HUDEP-2 (cell line): Measurements from ENCODE around the gene SLC25A21.
"Not testable (repeated sequence)": the region's sequence is repeated elsewhere in the genome, so short reads cannot be mapped to it uniquely, and the experiment has no call there.

Experiments
- DNase-seq, 76 experiments: peaks; one replicate each; lab custom pipeline; 2025; ENCODE audit not compliant: unreplicated experiment in 76 of 76; lab: John Stamatoyannopoulos, UW

The SLC25A21 gene

GRCh38 chr14:37172024-37172869, at the start of gene SLC25A21:
SLC25A21 (minus strand) TSS chr14:37172606.
- DNase-seq: peak; percentile 63 to 97 (median 92)

- no peak for DNase-seq
These were observed 48.7 kb upstream of the SLC25A21 start for GRCh38 chr14:37221073-37221472.

GRCh38 chr14:37215345-37215744, 42.9 kb upstream of the SLC25A21 start:
- no peak for DNase-seq

- no peak for DNase-seq
These were observed 40.6 kb upstream of the SLC25A21 start for GRCh38 chr14:37213016-37213415.

- no peak for DNase-seq
These were observed 38.0 kb upstream of the SLC25A21 start for GRCh38 chr14:37210448-37210847.

GRCh38 chr14:37209617-37210016, 37.2 kb upstream of the SLC25A21 start:
- DNase-seq: not testable (repeated sequence)

GRCh38 chr14:37205623-37206605, 33.5 kb upstream of the SLC25A21 start:
- DNase-seq: not testable (repeated sequence)

GRCh38 chr14:37203423-37203822, 31.0 kb upstream of the SLC25A21 start:
- DNase-seq: no peak

- DNase-seq: no peak
These were observed 30.4 kb upstream of the SLC25A21 start for GRCh38 chr14:37202812-37203211.

GRCh38 chr14:37202265-37202664, 29.9 kb upstream of the SLC25A21 start:
- no peak for DNase-seq

- DNase-seq: no peak
These were observed 29.3 kb upstream of the SLC25A21 start for GRCh38 chr14:37201724-37202123.

- no peak for DNase-seq
These were observed 26.5 kb upstream of the SLC25A21 start for GRCh38 chr14:37198907-37199306.

GRCh38 chr14:37198273-37198598, 25.8 kb upstream of the SLC25A21 start:
- no peak for DNase-seq

- peak in 74 of 76 experiments; percentile 10 to 89 (median 73) for DNase-seq
These were observed 25.2 kb upstream of the SLC25A21 start, which contains the start of gene MIPOL1 for GRCh38 chr14:37197421-37198272. MIPOL1 (plus strand) TSS chr14:37197937; CDS start chr14:37247889, 49,952 bp downstream.

GRCh38 chr14:37196604-37197420, 24.4 kb upstream of the SLC25A21 start:
- no peak for DNase-seq

- DNase-seq: no peak
These were observed 22.9 kb upstream of the SLC25A21 start for GRCh38 chr14:37195327-37195726.

- DNase-seq: no peak
These were observed 22.3 kb upstream of the SLC25A21 start for GRCh38 chr14:37194698-37195097.

- DNase-seq: not testable (repeated sequence)
These were observed 17.3 kb upstream of the SLC25A21 start for GRCh38 chr14:37189733-37190132.

- DNase-seq: peak in 1 of 76 experiments; percentile 9
These were observed 15.6 kb upstream of the SLC25A21 start for GRCh38 chr14:37187840-37188577.
